Liver (tissue), 9 donors: ENCODE data around the gene RBX1. TPM values are rescaled to one million over a fixed set of nuclear protein-coding genes. Genes with fewer than 3 reads are reported as not detected.

ENCODE experiments used
- DNase-seq: peaks from one replicate; pipeline ENCODE4 v3.0.0-alpha.2; 2017; ENCODE audit warnings: low spot score
- H3K27ac ChIP-seq, 2 donors: one replicate each; pipeline ENCODE4 v1.7.0; 2013; ENCODE audit warnings: inconsistent platforms in 2 of 2, low read length in 2 of 2, control low read depth in 1 of 2, low read depth in 1 of 2, mild to moderate bottlenecking in 1 of 2
- H3K27me3 ChIP-seq, 4 donors: one replicate each; pipeline versions ENCODE4 v1.6.1 to v1.7.0; 2013; ENCODE audit warnings: low read length in 3 of 4, inconsistent platforms in 1 of 4, mild to moderate bottlenecking in 1 of 4, moderate library complexity in 1 of 4; ENCODE audit not compliant: control insufficient read depth in 4 of 4, insufficient read depth in 4 of 4
- H3K36me3 ChIP-seq, 4 donors: one replicate each; pipeline versions ENCODE4 v1.6.1 to v1.7.0; 2013; ENCODE audit warnings: low read length in 3 of 4, mild to moderate bottlenecking in 3 of 4, low read depth in 1 of 4, moderate library complexity in 1 of 4; ENCODE audit not compliant: control insufficient read depth in 4 of 4, insufficient read depth in 3 of 4
- H3K4me1 ChIP-seq, 4 donors: one replicate each; pipeline versions ENCODE4 v1.6.1 to v1.7.0; 2013; ENCODE audit warnings: low read length in 3 of 4, mild to moderate bottlenecking in 3 of 4, moderate library complexity in 1 of 4; ENCODE audit not compliant: control insufficient read depth in 4 of 4, insufficient read depth in 4 of 4
- H3K4me3 ChIP-seq, 3 donors: one replicate each; pipeline versions ENCODE4 v1.6.1 to v1.7.0; 2013; ENCODE audit warnings: low read length in 3 of 3, control low read depth in 1 of 3, low read depth in 1 of 3, mild to moderate bottlenecking in 1 of 3
- H3K9ac ChIP-seq, 2 donors: one replicate each; pipeline ENCODE4 v1.7.0; 2013; ENCODE audit warnings: low read length in 2 of 2, mild to moderate bottlenecking in 2 of 2, moderate library complexity in 2 of 2, control low read depth in 1 of 2, low read depth in 1 of 2
- H3K9me3 ChIP-seq, 4 donors: one replicate each; pipeline versions ENCODE4 v1.6.1 to v1.7.0; 2013; ENCODE audit warnings: low read length in 3 of 4; ENCODE audit not compliant: control insufficient read depth in 4 of 4
- EGR1 ChIP-seq, 2 donors: IDR thresholded peaks; 2 replicates each; pipeline ENCODE4 v1.6.1; 2016 to 2018; ENCODE audit warnings: antibody characterized with exemption in 2 of 2, low read depth in 2 of 2
- FOXA1 ChIP-seq: IDR thresholded peaks from 2 replicates; pipeline ENCODE4 v1.6.1; 2016; ENCODE audit warnings: antibody characterized with exemption
- GABPA ChIP-seq, 2 donors: IDR thresholded peaks in 1 of 2; conservative IDR thresholded peaks in 1 of 2; 2 replicates each; pipeline ENCODE4 v1.6.1; 2016; ENCODE audit warnings: antibody characterized with exemption in 2 of 2, mild to moderate bottlenecking in 1 of 2, moderate library complexity in 1 of 2
- HNF4A ChIP-seq, 2 donors: conservative IDR thresholded peaks; 2 replicates each; pipeline ENCODE4 v1.6.1; 2016; ENCODE audit warnings: antibody characterized with exemption in 2 of 2, mild to moderate bottlenecking in 2 of 2
- HNF4G ChIP-seq: IDR thresholded peaks from 2 replicates; pipeline ENCODE4 v1.6.1; 2016; ENCODE audit warnings: antibody characterized with exemption
- JUND ChIP-seq, 2 donors: IDR thresholded peaks; 2 replicates each; pipeline ENCODE4 v1.6.1; 2016; ENCODE audit warnings: antibody characterized with exemption in 2 of 2
- NR2F2 ChIP-seq: IDR thresholded peaks from 2 replicates; pipeline ENCODE4 v1.6.1; 2016; ENCODE audit warnings: antibody characterized with exemption
- RAD21 ChIP-seq, 2 donors: IDR thresholded peaks; 2 replicates each; pipeline ENCODE4 v1.6.1; 2016; ENCODE audit warnings: antibody characterized with exemption in 2 of 2, mild to moderate bottlenecking in 2 of 2
- RXRA ChIP-seq, 2 donors: IDR thresholded peaks; 2 replicates each; pipeline ENCODE4 v1.6.1; 2017 to 2018; ENCODE audit warnings: antibody characterized with exemption in 2 of 2, mild to moderate bottlenecking in 1 of 2
- SP1 ChIP-seq: IDR thresholded peaks from 2 replicates; pipeline ENCODE4 v1.6.1; 2018; ENCODE audit warnings: antibody characterized with exemption, mild to moderate bottlenecking
- TAF1 ChIP-seq: conservative IDR thresholded peaks from 2 replicates; pipeline ENCODE4 v1.6.1; 2016; ENCODE audit warnings: antibody characterized with exemption, mild to moderate bottlenecking
- YY1 ChIP-seq: IDR thresholded peaks from 2 replicates; pipeline ENCODE4 v1.6.1; 2016; ENCODE audit warnings: antibody characterized with exemption, mild to moderate bottlenecking
- WGBS: extraction: QIAGEN DNeasy Blood & Tissue Kit; methylation state at CpG from one replicate; pipeline ENCODE4 v1.1.7; 2013; 5-methylcytosine and 5-hydroxymethylcytosine counted together
- polyA plus RNA-seq, 2 donors: library from polyadenylated mRNA; stranded (reverse) in 1 of 2; unstranded in 1 of 2; fragments of 200-250 nt in 1 of 2; fragments of >200 nt in 1 of 2; fragmentation: Nextera tagmentation in 1 of 2; extraction: Ambion mirVana in 1 of 2; gene quantifications; one replicate each; pipeline versions ENCODE4 v1.2.1 to v1.2.3, GENCODE V29; 2013 to 2015
- total RNA-seq, 2 donors: library from RNA; depleted of rRNA; stranded (reverse); fragments of >200 nt; gene quantifications; one replicate each; pipeline ENCODE4 v1.2.3, GENCODE V29; 2014
- TF ChIP-seq, protein P1 (sequence below): fragments of 150-350 bp; IDR thresholded peaks from 2 replicates; pipeline ENCODE4 v1.5.1; 2017; ENCODE audit warnings: improper control_type of control experiment, low read depth, low read length; ENCODE audit not compliant: missing input control
- TF ChIP-seq, protein P2 (sequence below): IDR thresholded peaks from 2 replicates; pipeline ENCODE4 v1.6.1; 2016; ENCODE audit warnings: antibody characterized with exemption
- TF ChIP-seq, protein P3 (sequence below): IDR thresholded peaks from 2 replicates; pipeline ENCODE4 v1.6.1; 2016; ENCODE audit warnings: antibody characterized with exemption
- donor health status: healthy.
- donor health status: healthy.
- donor health status: healthy.
- donor health status: healthy.
- donor health status: healthy.

RBX1 gene
- total and polyA plus RNA-seq, 4 donors = 11.0 to 85.3 (median 46.0) TPM

DNA sequence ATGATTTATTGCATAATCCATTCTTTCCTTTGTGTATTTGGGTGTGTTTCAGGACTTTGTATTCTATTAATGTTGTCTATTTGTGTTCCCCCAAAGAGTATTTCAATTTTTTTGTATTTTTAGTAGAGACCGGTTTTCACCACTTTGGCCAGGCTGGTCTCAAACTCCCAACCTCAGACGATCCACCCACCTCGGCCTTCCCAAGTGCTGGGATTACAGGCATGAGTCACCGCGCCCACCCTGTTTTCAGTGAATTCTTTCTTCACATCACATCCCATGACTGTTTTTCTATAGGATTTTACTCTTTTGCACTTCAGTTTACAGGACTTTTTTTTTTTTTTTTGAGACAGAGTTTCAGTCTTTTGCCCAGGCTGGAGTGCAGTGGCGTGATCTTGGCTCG lies 46.3 kb downstream of the RBX1 start:
- WGBS = 92% methylated on average over 7 of the region's 7 CpGs
- Histone ChIP-seq H3K9me3 (no peaks in the 10 kb centered on the region), H3K4me3 (no peak overlapping the region), H3K36me3 (no peaks in the 10 kb centered on the region), H3K27me3 (no peaks in the 10 kb centered on the region), H3K27ac (no peak overlapping the region), H3K4me1 (no peaks in the 10 kb centered on the region), H3K9ac (no peak overlapping the region)
- DNase-seq = no peak
- TF ChIP-seq RAD21 (IDR thresholded peaks at IDR 0.05) (no peak), TAF1 (no peak), NR2F2 (no peak)
- TF ChIP-seq, protein P1, sequence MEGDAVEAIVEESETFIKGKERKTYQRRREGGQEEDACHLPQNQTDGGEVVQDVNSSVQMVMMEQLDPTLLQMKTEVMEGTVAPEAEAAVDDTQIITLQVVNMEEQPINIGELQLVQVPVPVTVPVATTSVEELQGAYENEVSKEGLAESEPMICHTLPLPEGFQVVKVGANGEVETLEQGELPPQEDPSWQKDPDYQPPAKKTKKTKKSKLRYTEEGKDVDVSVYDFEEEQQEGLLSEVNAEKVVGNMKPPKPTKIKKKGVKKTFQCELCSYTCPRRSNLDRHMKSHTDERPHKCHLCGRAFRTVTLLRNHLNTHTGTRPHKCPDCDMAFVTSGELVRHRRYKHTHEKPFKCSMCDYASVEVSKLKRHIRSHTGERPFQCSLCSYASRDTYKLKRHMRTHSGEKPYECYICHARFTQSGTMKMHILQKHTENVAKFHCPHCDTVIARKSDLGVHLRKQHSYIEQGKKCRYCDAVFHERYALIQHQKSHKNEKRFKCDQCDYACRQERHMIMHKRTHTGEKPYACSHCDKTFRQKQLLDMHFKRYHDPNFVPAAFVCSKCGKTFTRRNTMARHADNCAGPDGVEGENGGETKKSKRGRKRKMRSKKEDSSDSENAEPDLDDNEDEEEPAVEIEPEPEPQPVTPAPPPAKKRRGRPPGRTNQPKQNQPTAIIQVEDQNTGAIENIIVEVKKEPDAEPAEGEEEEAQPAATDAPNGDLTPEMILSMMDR = no peak

DNA sequence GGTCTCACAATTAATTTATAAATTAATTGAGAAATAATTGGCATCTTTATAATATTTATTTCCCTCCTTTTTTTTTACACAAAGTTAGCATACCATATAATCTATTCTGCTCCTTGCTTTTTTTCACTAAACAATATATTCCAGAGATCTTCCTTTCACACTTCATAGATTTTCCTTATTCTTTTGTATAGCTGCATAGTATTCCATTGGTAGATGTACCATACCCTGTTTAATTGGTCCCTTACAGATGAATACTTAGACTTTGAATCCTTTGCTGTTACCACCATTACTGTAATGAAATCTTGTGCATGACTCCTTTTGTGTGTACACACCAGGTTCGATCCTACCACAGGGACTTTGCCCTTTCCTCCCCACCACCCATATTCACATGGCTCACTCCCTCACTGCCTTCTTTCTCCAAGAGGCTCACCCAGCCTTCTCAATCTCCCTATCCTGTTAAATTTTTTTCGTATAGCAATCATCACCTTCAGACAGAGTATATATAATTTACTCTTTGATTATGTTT lies 48.9 kb downstream of the RBX1 start:
- no peaks in the 10 kb centered on the region for H3K27me3 ChIP-seq
- no peaks in the 10 kb centered on the region for H3K9me3 ChIP-seq
- H3K27ac ChIP-seq = no peak overlapping the region
- H3K4me3 ChIP-seq = no peak overlapping the region
- 58% methylated on average over 2 of the region's 2 CpGs for WGBS
- H3K36me3 ChIP-seq = no peaks in the 10 kb centered on the region
- H3K4me1 ChIP-seq = no peaks in the 10 kb centered on the region
- no peak overlapping the region for H3K9ac ChIP-seq
- DNase-seq = no peak
- TF ChIP-seq, protein P1 = no peak
- TF ChIP-seq GABPA (IDR thresholded peaks at IDR 0.05 in 1 of 2, conservative IDR thresholded peaks at IDR 0.05 in 1 of 2) = no peak

DNA sequence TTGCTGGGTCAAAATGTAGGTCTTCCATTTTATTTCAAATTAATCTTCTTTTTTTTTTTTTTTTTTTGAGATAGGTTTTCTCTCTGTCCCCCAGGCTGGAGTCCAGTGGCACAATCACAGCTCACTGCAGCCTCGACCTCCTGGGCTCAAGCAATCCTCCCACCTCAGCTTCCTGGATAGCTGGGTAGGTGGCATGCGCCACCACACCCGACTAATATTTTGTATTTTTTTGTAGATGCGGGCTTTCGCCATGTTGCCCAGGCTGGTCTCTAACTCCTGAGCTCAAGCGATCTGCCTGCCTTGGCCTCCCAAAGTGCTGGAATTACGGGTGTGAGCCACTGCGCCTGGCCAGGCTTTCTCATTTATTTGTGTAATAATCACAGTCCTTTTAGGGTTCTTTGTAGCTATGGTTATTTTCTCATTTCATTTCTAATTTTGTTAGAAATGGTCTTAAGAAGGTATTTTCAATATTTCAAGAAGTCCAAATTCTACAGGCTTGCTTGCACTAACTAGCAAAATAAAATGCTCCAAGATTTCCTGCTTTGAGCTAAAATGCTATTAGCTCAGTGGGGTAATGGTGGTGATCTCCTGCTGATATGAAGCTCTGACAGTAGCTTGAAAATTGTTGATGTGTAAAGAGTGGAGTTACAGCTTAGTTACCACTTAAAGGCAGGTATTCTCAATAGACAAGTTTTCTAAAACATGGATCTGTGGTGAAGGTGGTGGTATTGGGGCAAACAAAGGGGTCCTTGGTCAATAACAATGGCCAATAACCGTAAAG lies 50.0 kb downstream of the RBX1 start:
- 87% methylated on average over 9 of the region's 9 CpGs for WGBS
- Histone ChIP-seq H3K4me1 (no peaks in the 10 kb centered on the region), H3K9ac (no peak overlapping the region), H3K4me3 (no peak overlapping the region), H3K27me3 (no peaks in the 10 kb centered on the region), H3K36me3 (no peaks in the 10 kb centered on the region), H3K27ac (no peak overlapping the region), H3K9me3 (no peaks in the 10 kb centered on the region)
- DNase-seq = no peak
- TF ChIP-seq FOXA1 = no peak
- no peak for TF ChIP-seq JUND (IDR thresholded peaks at IDR 0.05)
- TF ChIP-seq, protein P1 = no peak
- no peak for TF ChIP-seq YY1
- TF ChIP-seq HNF4G = no peak
- no peak for TF ChIP-seq RXRA (IDR thresholded peaks at IDR 0.05)
- TF ChIP-seq, protein P2, sequence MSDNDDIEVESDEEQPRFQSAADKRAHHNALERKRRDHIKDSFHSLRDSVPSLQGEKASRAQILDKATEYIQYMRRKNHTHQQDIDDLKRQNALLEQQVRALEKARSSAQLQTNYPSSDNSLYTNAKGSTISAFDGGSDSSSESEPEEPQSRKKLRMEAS = no peak
- TF ChIP-seq NR2F2 = no peak
- no peak for TF ChIP-seq RAD21 (IDR thresholded peaks at IDR 0.05)
- no peak for TF ChIP-seq HNF4A (conservative IDR thresholded peaks at IDR 0.05)
- no peak for TF ChIP-seq EGR1 (IDR thresholded peaks at IDR 0.05; ENCODE audit: low read depth in 2 of 2)
- no peak for TF ChIP-seq GABPA (IDR thresholded peaks at IDR 0.05 in 1 of 2, conservative IDR thresholded peaks at IDR 0.05 in 1 of 2)
- no peak for TF ChIP-seq SP1
- TF ChIP-seq, protein P3, sequence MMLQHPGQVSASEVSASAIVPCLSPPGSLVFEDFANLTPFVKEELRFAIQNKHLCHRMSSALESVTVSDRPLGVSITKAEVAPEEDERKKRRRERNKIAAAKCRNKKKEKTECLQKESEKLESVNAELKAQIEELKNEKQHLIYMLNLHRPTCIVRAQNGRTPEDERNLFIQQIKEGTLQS = no peak
- no peak for TF ChIP-seq TAF1
